Psoas muscle (tissue), 8 donors: Measurements from ENCODE around the gene SMARCB1. TPM values are rescaled to one million over a fixed set of nuclear protein-coding genes. Genes with fewer than 3 reads are reported as not detected.

Source experiments
- ATAC-seq, 4 donors: fragments of 200-7000 bp; cut with Tn5 transposase; one replicate each; pipeline ENCODE4 v1.9.1; 2020; ENCODE audit warnings: moderate library complexity in 3 of 4, mild to moderate bottlenecking in 2 of 4
- DNase-seq, 2 donors: peaks; one replicate each; pipeline ENCODE4 v3.0.0-alpha.2; 2020
- H3K27ac ChIP-seq: fragments of 200-600 bp; one replicate; pipeline ENCODE4 v1.8.0; 2022
- H3K27me3 ChIP-seq, 3 donors: fragments of 200-600 bp in 1 of 3; one replicate each; pipeline versions ENCODE4 v1.6.1 to v1.8.0; 2013 to 2022; ENCODE audit warnings: low read length in 2 of 3, mild to moderate bottlenecking in 2 of 3, moderate library complexity in 1 of 3; ENCODE audit not compliant: insufficient read depth in 3 of 3
- H3K36me3 ChIP-seq, 2 donors: fragments of 200-600 bp in 1 of 2; one replicate each; pipeline versions ENCODE4 v1.6.1 to v1.8.0; 2013 to 2022; ENCODE audit warnings: low read depth in 1 of 2, mild to moderate bottlenecking in 1 of 2, moderate library complexity in 1 of 2; ENCODE audit not compliant: insufficient read depth in 1 of 2
- H3K4me1 ChIP-seq: fragments of 200-600 bp; one replicate; pipeline ENCODE4 v1.8.0; 2022
- H3K4me3 ChIP-seq: fragments of 200-600 bp; one replicate; pipeline ENCODE4 v1.8.0; 2022; ENCODE audit warnings: mild to moderate bottlenecking
- H3K9me3 ChIP-seq: fragments of 200-600 bp; one replicate; pipeline ENCODE4 v1.8.0; 2022
- CTCF ChIP-seq: fragments of 200-600 bp; IDR thresholded peaks from one replicate; pipeline ENCODE4 v1.8.0; 2022; ENCODE audit warnings: antibody characterized with exemption
- WGBS, 3 donors: extraction: QIAGEN DNeasy Blood & Tissue Kit; methylation state at CpG; one replicate each; pipeline versions ENCODE4 v1.1.6 to v1.1.7; 2013; 5-methylcytosine and 5-hydroxymethylcytosine counted together
- intact Hi-C, 2 donors: fragments of 100-400 bp; cut with DNase I; formaldehyde crosslinking; loops; one replicate each; pipeline versions ENCODE4 v1.11.0 to v1.14.2; 2022
- polyA plus RNA-seq, 3 donors: library from polyadenylated mRNA; stranded (reverse); fragments of 200-250 nt; gene quantifications; one replicate each; pipeline ENCODE4 v1.2.3, GENCODE V29; 2013
- total RNA-seq, 4 donors: library from RNA; stranded (reverse); fragmentation: NEBNext Ultra II Directional in 2 of 4; extraction: Animal tissue kit (Norgen Biotek cat#: 25700) in 2 of 4; gene quantifications; one replicate each; pipeline versions ENCODE4 v1.2.1 to v1.2.4, GENCODE V29; 2021 to 2023
- donor health status: healthy with polysubstance abuse.
- donor health status: DM: no; HTN: no; CAD: no; lungs with moderate emphysema.
- donor health status: Bipolar disorder and iron deficiency.
- donor health status: healthy.
- donor health status: DM: yes; HTN: yes; CAD: no.
- donor health status: DM: no; HTN: no; CAD: no.
- donor health status: DM: no; HTN: no; CAD: no.
- donor health status: DM: yes; HTN: yes; CAD: no.

SMARCB1 gene
- total and polyA plus RNA-seq, 7 donors, result 20.7 to 76.6 (median 38.4) TPM

GRCh38 chr22:23836281-23836680 lies 49.5 kb downstream of the SMARCB1 start:
- H3K36me3 ChIP-seq, result peaks cover 0 to 17% of the 10 kb centered on the region in 2 donors
- ATAC-seq (no peak), DNase-seq (peak in 1 of 2 donors; percentile 56)
- H3K27ac ChIP-seq, result peak overlapping the region; percentile 80
- no peaks in the 10 kb centered on the region for H3K27me3 ChIP-seq
- H3K4me3 ChIP-seq, result no peak overlapping the region
- WGBS, 3 donors, result 59 to 70% (median 64%) methylated on average over 4 to 5 of the region's 5 CpGs
- TF ChIP-seq CTCF, result no peak
- intact Hi-C loops, result no loop called here
- H3K4me1 ChIP-seq, result peaks cover 62% of the 10 kb centered on the region
- H3K9me3 ChIP-seq, result no peaks in the 10 kb centered on the region

DNA sequence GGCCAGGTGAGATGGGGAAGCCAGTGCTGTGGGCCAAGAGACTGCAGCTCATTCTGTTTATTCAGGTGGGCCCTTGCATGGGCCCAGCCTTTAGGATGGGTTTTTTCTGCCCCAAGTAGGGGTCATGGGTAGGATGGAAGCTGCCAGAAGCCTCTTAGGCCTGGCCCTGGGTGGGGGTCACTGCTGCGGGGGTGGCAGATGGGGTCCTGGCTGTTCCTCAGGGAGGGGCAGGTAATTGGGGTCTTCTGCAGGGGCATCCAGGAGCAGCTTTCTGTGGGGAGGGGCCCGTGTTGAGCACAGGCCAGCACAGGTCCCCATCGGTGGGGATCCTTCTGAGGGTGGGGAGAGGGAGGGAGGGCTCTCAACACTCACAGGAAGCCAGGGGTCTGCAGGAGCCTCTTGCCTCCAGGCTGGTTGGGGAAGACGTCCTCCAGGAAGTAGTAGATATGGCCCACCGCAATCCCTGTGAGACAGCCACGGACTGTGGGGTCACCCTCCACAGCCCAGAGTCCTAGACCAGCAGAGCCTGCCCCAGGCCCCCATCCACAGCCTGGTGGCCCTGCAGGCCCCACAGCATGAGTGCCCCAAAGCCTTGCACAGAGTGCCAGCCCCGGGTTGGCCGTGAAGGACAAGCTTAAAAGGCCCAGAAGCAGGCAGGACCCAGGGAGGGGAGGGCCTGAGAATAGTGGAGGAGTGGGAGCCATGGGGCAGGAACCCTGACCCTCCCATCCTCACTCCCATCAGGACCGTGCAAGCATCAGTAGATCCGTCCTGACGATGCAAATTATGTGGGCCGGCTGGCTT lies 50.1 kb downstream of the SMARCB1 start:
- no peak for ATAC-seq
- Histone ChIP-seq H3K27ac (peak overlapping the region; percentile 80), H3K4me3 (no peak overlapping the region), H3K36me3 (peaks cover 0 to 17% of the 10 kb centered on the region in 2 donors), H3K4me1 (peaks cover 60% of the 10 kb centered on the region), H3K27me3 (no peaks in the 10 kb centered on the region), H3K9me3 (no peaks in the 10 kb centered on the region)
- peak; percentile 8 to 43 for DNase-seq
- no peak for TF ChIP-seq CTCF
- WGBS, 3 donors, result 83 to 88% (median 83%) methylated on average over 12 of the region's 12 CpGs
- intact Hi-C loops, result no loop called here

GRCh38 chr22:23837496-23837859 lies 50.7 kb downstream of the SMARCB1 start:
- ATAC-seq (no peak), DNase-seq (peak; percentile 13 to 54)
- Histone ChIP-seq H3K4me3 (no peak overlapping the region), H3K4me1 (peaks cover 55% of the 10 kb centered on the region), H3K36me3 (peaks cover 0 to 17% of the 10 kb centered on the region in 2 donors), H3K27ac (peak overlapping the region; percentile 80), H3K27me3 (no peaks in the 10 kb centered on the region), H3K9me3 (no peaks in the 10 kb centered on the region)
- intact Hi-C loops, result no loop called here
- TF ChIP-seq CTCF, result no peak
- WGBS, 3 donors, result 91 to 97% (median 92%) methylated on average over 12 of the region's 12 CpGs

GRCh38 chr22:23837911-23838680 lies 51.3 kb downstream of the SMARCB1 start:
- H3K4me3 ChIP-seq, result peak overlapping the region; percentile 60
- H3K27me3 ChIP-seq, result no peaks in the 10 kb centered on the region
- no peaks in the 10 kb centered on the region for H3K9me3 ChIP-seq
- ATAC-seq, result no peak
- TF ChIP-seq CTCF, result no peak
- peaks cover 48% of the 10 kb centered on the region for H3K4me1 ChIP-seq
- peak; percentile 9 to 53 for DNase-seq
- peak overlapping the region; percentile 80 for H3K27ac ChIP-seq
- WGBS, 3 donors, result 54 to 59% (median 59%) methylated on average over 38 to 41 of the region's 41 CpGs
- intact Hi-C loops, result no loop called here
- peaks cover 0 to 16% of the 10 kb centered on the region in 2 donors for H3K36me3 ChIP-seq
